ENCODE data around the gene HGF. TPM values are rescaled to one million over a fixed set of nuclear protein-coding genes. Genes with fewer than 3 reads are reported as not detected.

HGF gene
- polyA plus RNA-seq, 5 donors: 15.0 to 32.1 (median 29.3) TPM

- DNase-seq: peak in 1 of 2 donors; percentile 32
Measured at GRCh38 chr7:81777697-81778096, 7.8 kb upstream of the HGF start.

DNA sequence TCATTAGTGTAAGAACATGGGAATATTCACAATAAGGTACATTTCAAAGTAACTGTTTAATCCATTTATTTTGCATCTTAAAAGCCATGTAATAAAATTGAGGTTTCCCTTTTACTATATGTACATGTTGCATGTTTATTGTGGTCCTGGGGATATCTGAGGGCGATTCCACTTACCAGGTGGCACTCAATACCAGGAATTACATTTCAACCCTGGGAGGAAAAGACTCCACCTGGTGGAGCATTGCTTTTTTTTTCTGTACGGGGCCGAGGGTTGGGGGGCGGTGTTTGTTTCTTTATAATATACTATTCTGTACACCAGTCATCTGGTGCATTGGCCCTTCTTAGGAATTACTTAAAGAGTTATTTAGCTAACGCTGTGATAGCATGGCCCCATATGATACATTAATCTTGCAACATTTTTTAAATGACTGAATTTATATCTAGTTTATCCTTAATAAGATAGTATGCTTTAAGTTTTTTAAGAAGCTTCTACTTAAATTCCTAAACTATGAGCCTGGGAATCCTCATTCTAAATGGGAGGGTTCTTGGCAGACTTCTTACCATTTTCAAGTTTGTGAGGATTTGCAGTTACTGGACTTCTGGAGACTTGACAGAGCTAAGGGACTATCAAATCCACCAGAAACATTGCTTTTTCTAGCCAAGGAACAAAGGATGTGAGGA, 7.2 kb upstream of the HGF start:
- no peak for DNase-seq

DNA sequence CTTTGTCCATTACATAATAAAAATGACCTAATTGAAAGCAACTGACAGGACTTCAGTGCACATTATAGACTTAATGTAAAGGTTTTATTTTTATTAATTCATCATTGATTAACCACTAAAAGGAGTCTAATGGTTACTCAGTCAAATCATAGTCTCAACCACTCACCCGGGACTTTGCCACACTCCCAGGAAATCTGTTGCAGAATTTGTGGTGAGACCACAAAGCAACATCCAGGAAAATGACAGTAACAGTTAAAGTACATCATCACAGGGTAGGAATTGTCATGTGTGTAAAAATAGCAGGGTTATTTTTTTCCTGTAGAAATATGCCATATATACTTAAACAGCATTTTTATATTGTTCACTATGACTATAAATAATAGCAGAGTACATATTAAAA, 6.3 kb upstream of the HGF start:
- no peak for DNase-seq

- DNase-seq: no peak
Measured at GRCh38 chr7:81775560-81775959, 5.7 kb upstream of the HGF start.

DNA sequence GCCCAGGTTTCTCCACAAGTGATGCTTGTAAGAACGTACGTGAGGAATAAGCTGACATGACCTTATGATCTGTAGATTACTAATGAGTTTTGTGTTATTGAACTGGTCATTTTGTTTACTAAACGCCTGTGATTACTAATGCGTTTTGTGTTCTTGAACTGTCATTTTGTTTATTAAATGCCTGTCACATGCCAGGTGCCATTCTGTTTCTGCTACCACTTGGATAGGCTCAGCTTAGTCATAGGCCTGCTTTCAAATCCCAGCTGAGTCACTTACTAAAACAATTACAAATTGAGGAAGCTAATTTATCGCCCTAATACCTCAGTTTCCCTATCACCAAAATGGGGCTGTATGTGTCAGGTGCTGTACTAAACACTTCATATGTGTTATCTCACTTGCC, 4.7 kb upstream of the HGF start:
- DNase-seq: no peak

DNA sequence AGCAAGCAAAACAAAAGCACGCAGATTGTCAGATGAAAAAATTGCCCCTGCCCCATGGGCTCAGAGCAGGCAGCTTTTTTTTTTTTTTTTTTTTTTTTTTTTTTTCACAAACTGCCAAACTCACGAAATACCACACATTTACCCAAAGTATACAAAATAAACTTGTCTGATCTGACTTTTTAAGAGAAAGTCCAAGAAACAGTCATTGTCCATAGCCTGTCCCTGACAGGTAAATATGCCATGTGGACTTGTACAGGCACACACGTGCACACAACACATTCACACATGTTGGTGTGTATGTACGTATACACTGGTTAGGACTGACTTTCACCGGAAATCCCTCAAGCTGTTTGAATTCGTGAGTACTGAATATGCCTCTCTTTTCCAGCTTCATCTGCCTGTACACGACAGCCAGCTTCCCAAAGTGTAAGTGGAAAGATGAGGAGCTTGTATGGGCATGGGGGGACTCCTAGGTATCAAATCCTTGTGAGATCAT, 929 bp upstream of the HGF start:
- DNase-seq: no peak

DNA sequence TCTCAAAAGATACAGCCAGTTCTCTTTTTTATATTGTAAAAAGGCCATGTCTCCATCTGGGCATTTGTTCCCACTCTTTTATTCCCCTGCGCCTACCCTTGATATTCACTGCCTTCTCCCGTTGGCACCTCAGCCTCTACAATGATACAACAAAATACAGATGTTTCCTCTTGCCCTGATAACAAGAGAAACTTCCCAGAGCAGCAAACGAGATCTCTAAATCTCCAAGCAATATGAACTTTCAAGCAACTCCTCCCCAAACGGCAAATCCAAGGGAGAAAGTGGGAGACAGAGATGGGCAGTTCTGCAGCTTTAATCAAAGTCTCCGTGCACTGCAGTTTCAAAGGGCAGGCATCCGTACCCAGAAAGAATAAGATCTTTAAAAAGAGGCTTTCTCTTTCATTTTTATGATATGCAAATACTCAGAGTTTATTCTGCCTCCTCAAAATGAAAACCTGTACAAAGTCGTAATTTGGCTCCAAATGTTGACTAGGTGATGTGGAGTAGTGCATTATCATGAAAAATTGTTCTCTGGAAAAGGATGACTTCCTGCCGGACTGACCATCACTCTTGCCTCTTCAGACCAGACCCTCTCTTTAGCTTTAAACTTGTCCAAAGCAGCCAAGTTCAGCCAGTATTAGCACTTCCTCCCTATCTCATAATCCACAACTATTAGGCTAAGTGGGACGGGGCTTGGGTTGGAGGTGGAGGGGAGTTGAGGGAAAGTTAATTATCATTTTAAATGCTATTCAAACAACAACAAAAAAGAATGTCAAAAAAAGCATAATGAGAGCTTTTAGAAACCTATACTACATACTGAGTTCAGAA, 682 bp downstream of the HGF start:
- no peak for DNase-seq

DNA sequence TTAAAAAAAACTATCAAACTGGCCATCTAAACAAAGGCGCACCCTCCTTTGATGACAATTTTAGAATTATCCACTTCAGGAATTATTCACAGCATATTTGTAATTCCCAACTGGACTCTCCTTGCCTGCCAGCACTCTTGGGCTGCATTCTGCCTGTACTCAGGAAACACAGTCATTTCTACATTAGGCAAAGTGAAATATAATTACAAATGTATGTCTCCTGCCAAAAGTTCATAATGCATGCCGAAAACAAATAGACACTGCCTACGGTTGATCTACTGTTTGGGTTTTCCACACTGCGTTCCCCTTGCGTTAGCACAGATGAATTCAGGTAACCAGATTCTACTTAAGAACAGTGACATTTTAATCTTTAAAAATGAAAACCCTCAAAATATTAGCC, 1.9 kb downstream of the HGF start:
- DNase-seq: peak in 1 of 2 donors; percentile 32

GRCh38 chr7:81761821-81762220, 8.0 kb downstream of the HGF start:
- DNase-seq: no peak

DNA sequence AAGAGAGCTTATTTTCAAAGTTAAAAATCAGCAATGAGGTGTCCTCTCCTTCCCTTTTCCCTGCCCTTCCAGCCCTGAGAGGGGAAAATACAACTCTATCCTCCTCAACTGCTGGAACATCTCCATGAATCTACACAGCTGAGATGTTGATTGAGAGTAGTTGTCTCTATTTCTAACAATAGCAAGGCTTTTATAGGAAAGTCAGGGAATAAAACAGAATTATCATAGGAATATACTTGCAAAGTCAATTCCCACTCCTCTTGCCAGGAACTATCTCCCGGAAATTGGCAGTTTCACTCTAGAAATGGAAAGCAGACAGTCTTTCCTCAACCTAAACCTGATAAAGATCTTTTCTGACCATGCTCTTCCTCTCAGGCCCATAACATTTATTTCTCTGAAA, 8.8 kb downstream of the HGF start:
- DNase-seq: no peak

DNA sequence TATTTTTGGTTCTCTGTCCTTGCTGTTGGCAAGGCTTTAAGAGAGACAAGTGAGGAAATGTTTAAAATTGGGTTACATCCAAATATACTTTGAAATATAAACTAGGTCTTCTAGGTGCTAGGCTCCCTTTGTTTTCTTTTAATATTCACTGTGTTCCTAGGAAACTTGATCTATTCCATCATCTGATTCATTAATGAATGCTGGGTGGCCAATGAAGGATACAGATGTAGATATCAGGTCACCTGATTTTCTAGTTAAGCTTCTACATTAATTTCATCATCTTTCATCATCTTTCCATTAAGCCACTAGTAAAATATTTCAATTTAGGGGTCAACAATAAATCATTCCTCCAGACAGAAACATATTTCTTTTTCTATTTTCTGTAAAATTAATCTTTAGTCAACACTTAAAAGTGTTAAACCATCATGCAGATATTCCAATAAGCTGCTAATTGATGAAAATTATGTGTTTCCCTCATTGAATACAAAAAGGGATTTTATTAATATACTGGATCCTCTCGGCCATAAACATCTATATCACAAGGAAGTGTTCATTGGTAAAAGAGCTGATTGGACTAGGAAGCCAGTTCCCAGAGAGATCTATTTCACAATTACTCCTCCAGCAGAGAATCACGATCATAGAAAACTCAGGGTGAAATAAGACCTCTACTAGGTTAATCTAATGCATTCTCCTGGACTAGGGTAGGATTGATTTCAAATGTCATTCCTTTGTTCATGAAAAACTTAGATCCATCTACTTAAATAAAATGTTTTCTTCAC, 14.7 kb downstream of the HGF start:
- no peak for DNase-seq

- DNase-seq: no peak
Measured at GRCh38 chr7:81753392-81753791, 16.5 kb downstream of the HGF start.

GRCh38 chr7:81752318-81752714, 17.5 kb downstream of the HGF start:
- DNase-seq: no peak

DNA sequence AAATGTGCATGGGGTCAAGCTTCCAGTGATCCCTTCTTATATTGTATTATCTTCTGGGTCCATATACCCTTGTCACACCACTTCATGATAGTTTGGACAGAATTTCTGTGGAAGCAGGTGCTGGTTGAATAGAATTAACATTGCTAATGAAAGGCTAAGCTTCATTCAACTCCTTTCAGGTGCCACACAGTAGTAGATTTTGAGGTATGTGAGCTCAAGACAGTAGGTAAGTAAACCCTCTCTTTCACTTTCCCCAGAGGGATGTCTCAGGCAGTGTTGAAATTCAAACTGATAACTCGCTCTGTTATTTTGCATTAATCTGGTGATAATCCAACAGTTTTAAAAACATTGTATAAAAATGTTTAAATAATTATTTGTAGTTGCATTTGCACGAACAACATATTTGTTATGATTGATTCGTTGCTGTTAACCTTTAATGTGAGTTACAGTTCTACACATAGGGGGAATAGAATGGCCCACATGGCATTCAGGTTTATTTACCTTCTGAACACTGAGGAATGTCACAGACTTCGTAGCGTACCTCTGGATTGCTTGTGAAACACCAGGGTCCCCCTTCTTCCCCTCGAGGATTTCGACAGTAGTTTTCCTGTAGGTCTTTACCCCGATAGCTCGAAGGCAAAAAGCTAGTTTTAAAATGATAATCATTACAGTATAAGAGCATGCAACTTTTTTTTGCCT, 18.1 kb downstream of the HGF start:
- DNase-seq: no peak

GRCh38 chr7:81745637-81746036, 24.2 kb downstream of the HGF start:
- DNase-seq: no peak

- DNase-seq: no peak
Measured at GRCh38 chr7:81744389-81744788, 25.5 kb downstream of the HGF start.

DNA sequence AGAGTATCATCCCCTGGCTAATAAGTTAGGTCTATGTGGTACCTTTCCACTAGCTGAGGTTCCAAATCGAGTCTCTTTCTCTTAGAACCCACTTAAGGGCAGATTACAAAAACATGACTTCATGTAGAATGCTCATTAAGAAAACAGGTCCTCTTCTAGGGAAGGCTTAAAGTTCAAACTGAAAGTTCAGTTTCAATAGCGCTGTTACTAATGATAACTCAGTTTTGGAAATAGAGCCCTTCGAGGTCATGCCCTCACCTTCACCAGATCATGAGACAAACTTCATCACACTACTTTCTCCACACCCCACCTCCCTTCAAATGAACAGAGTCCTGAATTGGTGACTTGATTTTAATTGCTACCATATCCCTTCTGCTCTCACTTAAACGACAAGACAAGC, 26.2 kb downstream of the HGF start:
- no peak for DNase-seq

DNA sequence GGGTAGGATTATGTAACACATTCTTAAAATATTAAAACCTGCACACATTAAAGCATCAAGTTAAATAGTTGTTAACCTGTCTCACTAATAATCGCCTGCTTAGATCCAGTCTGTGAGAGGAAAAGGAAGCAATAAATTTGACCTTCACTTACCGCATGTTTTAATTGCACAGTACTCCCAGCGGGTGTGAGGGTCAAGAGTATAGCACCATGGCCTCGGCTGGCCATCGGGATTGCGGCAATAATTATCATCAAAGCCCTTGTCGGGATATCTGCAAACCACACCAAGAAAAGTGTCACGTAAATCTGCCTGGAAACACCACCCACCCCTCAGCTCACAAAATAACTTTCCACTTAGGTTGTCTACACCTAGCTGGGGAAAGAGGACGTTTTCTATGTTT, 26.6 kb downstream of the HGF start:
- DNase-seq: no peak

- DNase-seq: no peak
Measured at GRCh38 chr7:81740403-81740802, 29.4 kb downstream of the HGF start.

DNA sequence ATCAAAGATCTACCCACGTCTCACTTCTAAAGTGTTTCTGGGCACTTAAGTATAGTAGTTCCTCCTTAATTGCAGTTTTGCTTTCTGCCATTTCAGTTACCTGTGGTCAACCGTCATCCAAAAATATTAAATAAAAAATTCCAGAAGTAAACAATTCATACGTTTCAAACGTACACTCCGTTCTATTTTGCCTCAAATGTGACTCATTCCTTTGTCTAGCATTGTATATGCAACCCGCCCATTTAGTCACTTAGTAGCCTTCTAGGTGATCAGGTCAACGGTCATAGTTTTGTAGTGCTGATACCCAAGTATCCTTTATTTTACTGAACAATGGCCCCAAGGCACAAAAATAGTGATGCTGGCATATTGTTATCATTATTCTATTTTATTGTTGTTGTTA, 33.8 kb downstream of the HGF start:
- no peak for DNase-seq

- DNase-seq: no peak
Measured at GRCh38 chr7:81725812-81726127, 44.1 kb downstream of the HGF start.
